ENCODE results near the gene CFAP65. TPM values are rescaled to one million over a fixed set of nuclear protein-coding genes. Genes with fewer than 3 reads are reported as not detected.

The CFAP65 gene
- total and polyA plus RNA-seq, 8 donors, result 0.06 to 0.38 (median 0.13) TPM

- ATAC-seq, result no peak
- Histone ChIP-seq H3K4me3 (no peak overlapping the region), H3K4me1 (peaks cover 10 to 30% (median 19%) of the 10 kb centered on the region in 3 donors), H3K27me3 (peaks cover 0 to 9% (median 0%) of the 10 kb centered on the region in 4 donors), H3K9me3 (no peaks in the 10 kb centered on the region), H3K27ac (no peak overlapping the region), H3K36me3 (no peaks in the 10 kb centered on the region)
- intact Hi-C loops (cut with DNase I), result no loop called here
- no peak for FAIRE-seq
- no peak for TF ChIP-seq CTCF (IDR thresholded peaks at IDR 0.05)
- no peak for DNase-seq
- WGBS, 2 donors, result 12 to 13% methylated on average over 8 of the region's 8 CpGs
These were observed 45.8 kb downstream of the CFAP65 start for GRCh38 chr2:218995561-218995960.

- no peak for FAIRE-seq
- no peak within 1 kb of the TSS for H3K27ac ChIP-seq
These were observed 47.7 kb downstream of the CFAP65 start, which contains the start of gene CRYBA2 for GRCh38 chr2:218993345-218994315. TSS of gene CRYBA2 (minus strand) at chr2:218993422. CDS start at chr2:218993176, 246 bp downstream.

GRCh38 chr2:218992703-218993344, 48.5 kb downstream of the CFAP65 start:
- Histone ChIP-seq H3K4me1 (peaks cover 10 to 15% (median 13%) of the 10 kb centered on the region in 3 donors), H3K27ac (no peak overlapping the region), H3K4me3 (peak overlapping the region; percentile 10 to 52 (median 27)), H3K36me3 (no peaks in the 10 kb centered on the region), H3K27me3 (peaks cover 0 to 22% (median 0%) of the 10 kb centered on the region in 4 donors), H3K9me3 (no peaks in the 10 kb centered on the region)
- no peak for TF ChIP-seq CTCF (IDR thresholded peaks at IDR 0.05)
- DNase-seq (peak in 2 of 6 donors; percentile 50 to 74), ATAC-seq (peak in 3 of 4 donors; percentile 2 to 17 (median 6)), FAIRE-seq (no peak)
- 2% methylated on average over 41 to 44 of the region's 44 CpGs for WGBS, 2 donors
- intact Hi-C loops (cut with DNase I), result no loop called here

More at GRCh38 chr2:218993345-218994315, 47.7 kb downstream of the CFAP65 start, which contains the start of gene CRYBA2:
- H3K9me3 ChIP-seq, result no peaks in the 10 kb centered on the region
- H3K4me1 ChIP-seq, result peaks cover 10 to 22% (median 16%) of the 10 kb centered on the region in 3 donors
- H3K4me3 ChIP-seq, result peak within 1 kb of the TSS; percentile 10 to 52 (median 27)
- intact Hi-C loops (cut with DNase I), result no loop called here
- DNase-seq (peak in 2 of 6 donors; percentile 48 to 82), ATAC-seq (peak in 3 of 4 donors; percentile 4 to 6 (median 4))
- peaks cover 0 to 17% (median 0%) of the 10 kb centered on the region in 4 donors for H3K27me3 ChIP-seq
- TF ChIP-seq CTCF (IDR thresholded peaks at IDR 0.05), result no peak
- 1 to 2% methylated on average over 69 to 88 of the region's 88 CpGs for WGBS, 2 donors
- H3K36me3 ChIP-seq, result no peaks in the 10 kb centered on the region

GRCh38 chr2:218992196-218992595, 49.1 kb downstream of the CFAP65 start:
- Histone ChIP-seq H3K36me3 (no peaks in the 10 kb centered on the region), H3K4me3 (no peak overlapping the region), H3K27ac (no peak overlapping the region), H3K27me3 (peaks cover 0 to 28% (median 0%) of the 10 kb centered on the region in 4 donors), H3K9me3 (no peaks in the 10 kb centered on the region), H3K4me1 (peaks cover 6 to 13% (median 11%) of the 10 kb centered on the region in 3 donors)
- WGBS, 2 donors, result 28 to 30% methylated on average over 7 of the region's 7 CpGs
- TF ChIP-seq CTCF (IDR thresholded peaks at IDR 0.05), result no peak
- FAIRE-seq, result no peak
- intact Hi-C loops (cut with DNase I), result no loop called here
- no peak for ATAC-seq
- no peak for DNase-seq

Data from pancreas (tissue), 10 donors.